H1 (cell line): ENCODE results near the gene RBFA. TPM values are rescaled to one million over a fixed set of nuclear protein-coding genes. Genes with fewer than 3 reads are reported as not detected.

Source experiments
- CTCF ChIA-PET: fragments of 300-600 bp; sonication (Branson Sonifier 250); formaldehyde crosslinking; loops from one replicate; lab custom pipeline; 2021; ENCODE audit not compliant: partially characterized antibody; lab: Charles Lee
- POLR2A ChIA-PET: fragments of 300-600 bp; sonication (Branson Sonifier 250); formaldehyde crosslinking; loops from one replicate; lab custom pipeline; 2021; ENCODE audit warnings: inconsistent platforms; ENCODE audit not compliant: partially characterized antibody; lab: Charles Lee
- DNase-seq, 2 experiments: peaks; one replicate each; pipeline versions ENCODE4 v3.0.0 to v3.0.0-alpha.2; 2010 to 2022; ENCODE audit warnings: low spot score in 2 of 2, low read depth in 1 of 2, mixed read lengths in 1 of 2
- FAIRE-seq: peaks from 2 replicates; lab custom pipeline; 2011; peaks lifted over from hg19 to GRCh38; lab: Jason Lieb, UNC
- H2AFZ ChIP-seq: 2 replicates; pipeline ENCODE4 v1.8.1; 2012; ENCODE audit warnings: low read length, inconsistent platforms
- H2AK5ac ChIP-seq: 2 replicates; pipeline ENCODE4 v1.6.1; 2013; ENCODE audit warnings: low read depth, low read length
- H2BK120ac ChIP-seq: replicated peaks from 2 replicates; pipeline ENCODE3; 2013; ENCODE audit warnings: low read depth, low read length, inconsistent platforms
- H2BK12ac ChIP-seq: 2 replicates; pipeline ENCODE4 v1.6.1; 2013; ENCODE audit warnings: low read depth, low read length
- H2BK15ac ChIP-seq: 2 replicates; pipeline ENCODE4 v1.6.1; 2013; ENCODE audit warnings: low read length
- H2BK20ac ChIP-seq: 2 replicates; pipeline ENCODE4 v1.6.1; 2013; ENCODE audit warnings: low read length
- H2BK5ac ChIP-seq: 2 replicates; pipeline ENCODE4 v1.6.1; 2013; ENCODE audit warnings: low read depth, low read length
- H3K14ac ChIP-seq: 2 replicates; pipeline ENCODE4 v1.6.1; 2013; ENCODE audit warnings: inconsistent platforms; ENCODE audit not compliant: insufficient read length
- H3K18ac ChIP-seq: 2 replicates; pipeline ENCODE4 v1.6.1; 2013; ENCODE audit warnings: low read length; ENCODE audit errors: extremely low read depth
- H3K23ac ChIP-seq: 2 replicates; pipeline ENCODE4 v1.6.1; 2013; ENCODE audit warnings: inconsistent platforms; ENCODE audit not compliant: insufficient read length
- H3K23me2 ChIP-seq: 2 replicates; pipeline ENCODE4 v1.6.1; 2013; ENCODE audit warnings: low read depth, low read length
- H3K27ac ChIP-seq: 2 replicates; pipeline ENCODE4 v1.6.1; 2011; ENCODE audit warnings: low read depth, low read length, inconsistent platforms
- H3K27me3 ChIP-seq, 4 experiments: replicated peaks in 1 of 4; 1 replicate in 1 of 4; 2 replicates in 3 of 4; pipeline versions ENCODE4 v1.6.1 to v1.8.1; 2011 to 2013; ENCODE audit warnings: low read length in 3 of 4, mild to moderate bottlenecking in 3 of 4, inconsistent platforms in 2 of 4, mixed read lengths in 2 of 4, moderate library complexity in 1 of 4; ENCODE audit not compliant: control insufficient read depth in 3 of 4, insufficient read depth in 3 of 4; ENCODE audit errors: extremely low read depth in 1 of 4
- H3K36me3 ChIP-seq, 4 experiments: 2 replicates each; pipeline versions ENCODE4 v1.6.1 to v1.8.1; 2011 to 2013; ENCODE audit warnings: mild to moderate bottlenecking in 4 of 4, low read length in 3 of 4, moderate library complexity in 2 of 4, control low read depth in 1 of 4, inconsistent platforms in 1 of 4; ENCODE audit not compliant: insufficient read depth in 4 of 4, control insufficient read depth in 2 of 4
- H3K4ac ChIP-seq: replicated peaks from 2 replicates; pipeline ENCODE3; 2013; ENCODE audit warnings: low read length, low read depth, mixed read lengths, inconsistent platforms; ENCODE audit not compliant: insufficient read length
- H3K4me1 ChIP-seq, 4 experiments: replicated peaks in 1 of 4; 1 replicate in 1 of 4; 2 replicates in 3 of 4; pipeline versions ENCODE4 v1.6.1 to v1.8.1; 2011 to 2013; ENCODE audit warnings: low read length in 3 of 4, inconsistent platforms in 2 of 4, mixed read lengths in 1 of 4; ENCODE audit not compliant: insufficient read depth in 4 of 4, control insufficient read depth in 3 of 4
- H3K4me2 ChIP-seq, 2 experiments: 2 replicates each; pipeline versions ENCODE4 v1.6.1 to v1.8.1; 2011 to 2013; ENCODE audit warnings: low read depth in 2 of 2, low read length in 2 of 2, control low read depth in 1 of 2, inconsistent platforms in 1 of 2, mild to moderate bottlenecking in 1 of 2; ENCODE audit not compliant: insufficient read depth in 1 of 2
- H3K4me3 ChIP-seq, 4 experiments: fragments of 200-600, 300-600 bp in 1 of 4; sonication (generic), shearing (Covaris generic), sonication (Bioruptor Twin) in 1 of 4; 2 replicates each; pipeline versions ENCODE4 v1.5.1 to v1.8.1; 2011 to 2016; ENCODE audit warnings: low read length in 4 of 4, low read depth in 3 of 4, control low read depth in 2 of 4, inconsistent platforms in 2 of 4, mild to moderate bottlenecking in 2 of 4, mixed read lengths in 1 of 4, moderate library complexity in 1 of 4; ENCODE audit not compliant: insufficient read depth in 2 of 4; ENCODE audit errors: extremely low read depth in 1 of 4
- H3K56ac ChIP-seq: replicated peaks from 2 replicates; pipeline ENCODE3; 2013; ENCODE audit warnings: low read depth, mild to moderate bottlenecking, mixed read lengths, low read length, inconsistent platforms; ENCODE audit not compliant: insufficient read length
- H3K79me1 ChIP-seq: 2 replicates; pipeline ENCODE4 v1.6.1; 2013; ENCODE audit warnings: low read depth, low read length, control low read depth
- H3K79me2 ChIP-seq, 2 experiments: 2 replicates each; pipeline versions ENCODE4 v1.6.1 to v1.8.1; 2012 to 2013; ENCODE audit warnings: low read length in 2 of 2, mild to moderate bottlenecking in 2 of 2, inconsistent platforms in 1 of 2; ENCODE audit not compliant: insufficient read depth in 2 of 2, control insufficient read depth in 1 of 2
- H3K9ac ChIP-seq, 4 experiments: replicated peaks in 1 of 4; 1 replicate in 1 of 4; 2 replicates in 3 of 4; pipeline versions ENCODE4 v1.6.1 to v1.8.1; 2011 to 2013; ENCODE audit warnings: low read depth in 3 of 4, low read length in 3 of 4, control low read depth in 2 of 4, mild to moderate bottlenecking in 2 of 4, moderate library complexity in 2 of 4, inconsistent platforms in 1 of 4; ENCODE audit errors: extremely low read depth in 1 of 4
- H3K9me3 ChIP-seq, 2 experiments: 2 replicates each; pipeline versions ENCODE4 v1.6.1 to v1.8.1; 2012 to 2013; ENCODE audit warnings: mild to moderate bottlenecking in 2 of 2, moderate library complexity in 2 of 2, control low read depth in 1 of 2, inconsistent platforms in 1 of 2, low read depth in 1 of 2, low read length in 1 of 2, mixed read lengths in 1 of 2; ENCODE audit not compliant: insufficient read depth in 2 of 2
- H4K20me1 ChIP-seq, 2 experiments: replicated peaks in 1 of 2; 2 replicates each; pipeline versions ENCODE3 to v1.8.1; 2011 to 2013; ENCODE audit warnings: inconsistent platforms in 2 of 2, low read length in 2 of 2, mild to moderate bottlenecking in 1 of 2; ENCODE audit not compliant: insufficient read depth in 2 of 2, control insufficient read depth in 1 of 2
- H4K5ac ChIP-seq: 2 replicates; pipeline ENCODE4 v1.6.1; 2013; ENCODE audit warnings: low read length, low read depth, mixed read lengths, inconsistent platforms; ENCODE audit not compliant: insufficient read length
- H4K8ac ChIP-seq: 2 replicates; pipeline ENCODE4 v1.8.0; 2013; ENCODE audit warnings: mild to moderate bottlenecking, moderate library complexity, low read length, inconsistent platforms; ENCODE audit not compliant: insufficient read depth; ENCODE audit errors: extremely low read depth
- H4K91ac ChIP-seq: replicated peaks from 2 replicates; pipeline ENCODE3; 2013; ENCODE audit warnings: low read length, mixed read lengths, inconsistent platforms; ENCODE audit not compliant: insufficient read length
- WGBS, 2 experiments: shearing (Covaris generic) in 1 of 2; methylation state at CpG; one replicate each; pipeline versions ENCODE4 v1.1.6 to v1.1.7; 2013 to 2015; ENCODE audit warnings: low lambda C conversion rate in 2 of 2, mixed read lengths in 2 of 2, inconsistent platforms in 1 of 2, low coverage in 1 of 2, missing lambda C conversion rate in 1 of 2; ENCODE audit not compliant: insufficient replicate concordance in 2 of 2, insufficient coverage in 1 of 2, insufficient read length in 1 of 2; ENCODE audit errors: extremely low coverage in 1 of 2, missing lambda C conversion rate in 1 of 2; 5-methylcytosine and 5-hydroxymethylcytosine counted together
- polyA plus RNA-seq, 7 experiments: library from polyadenylated mRNA; depleted of rRNA in 3 of 7; stranded (reverse) in 5 of 7; unstranded in 2 of 7; fragments of >200 nt in 5 of 7; fragments of 200-250 nt in 2 of 7; gene quantifications; 1 replicate in 5 of 7; 2 replicates in 1 of 7; 4 replicates in 1 of 7; pipeline versions ENCODE4 v1.2.1 to v1.2.3, GENCODE V29; 2011 to 2013; ENCODE audit warnings: missing spikeins in 2 of 7, mixed read lengths in 2 of 7
- total RNA-seq: library from RNA; stranded (reverse); fragmentation: NEBNext Ultra II Directional; extraction: Animal tissue kit (Norgen Biotek cat#: 25700); gene quantifications from 2 replicates; pipeline ENCODE4 v1.2.1, GENCODE V29; 2021

The RBFA gene
- total and polyA plus RNA-seq, 2 of the 8 experiments (the other 6 are each of a cell fraction or from before 2014, with no cell fraction given) = 19.2 to 29.5 TPM

GRCh38 chr18:80046961-80047541 is 12.8 kb downstream of the RBFA start:
- Histone ChIP-seq H2BK120ac (no peak overlapping the region), H4K91ac (no peak overlapping the region), H3K79me2 (no peaks in the 10 kb centered on the region), H4K20me1 (peaks cover 2% of the 10 kb centered on the region in 2 experiments), H3K4me1 (no peaks in the 10 kb centered on the region), H3K56ac (no peak overlapping the region), H3K27me3 (no peaks in the 10 kb centered on the region), H3K4ac (no peak overlapping the region), H2BK5ac (no peak overlapping the region), H3K36me3 (peaks cover 0 to 39% (median 14%) of the 10 kb centered on the region in 4 experiments; a peak in 5 of 8 replicates), H3K23me2 (no peaks in the 10 kb centered on the region), H2BK15ac (no peak overlapping the region), H3K14ac (no peak overlapping the region), H3K4me2 (no peak overlapping the region), H3K9me3 (peaks cover 13 to 20% of the 10 kb centered on the region in 2 experiments), H4K5ac (no peak overlapping the region), H2BK12ac (no peak overlapping the region), H2BK20ac (no peak overlapping the region), H3K4me3 (no peak overlapping the region), H3K27ac (no peak overlapping the region), H2AK5ac (no peak overlapping the region), H3K9ac (no peak overlapping the region), H3K18ac (no peak overlapping the region), H3K23ac (no peak overlapping the region), H3K79me1 (no peaks in the 10 kb centered on the region), H4K8ac (no peak overlapping the region), H2AFZ (no peak overlapping the region)
- DNase-seq = no peak
- POLR2A ChIA-PET = no interaction called here
- 84% methylated on average over 10 of the region's 10 CpGs; no CpG with 5 or more reads in 1 of the 2 experiments for WGBS, 2 experiments
- no peak for FAIRE-seq
- CTCF ChIA-PET = interaction anchor here (0.5 to 1.0 kb wide), 4 partner anchors 7 to 113 kb away, joined by 3 read pairs; no protein-coding TSS in a partner anchor
